ENCODE results near the gene ADGRV1. TPM values are rescaled to one million over a fixed set of nuclear protein-coding genes. Genes with fewer than 3 reads are reported as not detected.

Gene ADGRV1
- total RNA-seq, 1 experiment from 2014 or later: 64.8 TPM

- H2BK5ac ChIP-seq (ENCODE audit: insufficient read length, low read length): no peak overlapping the region
- H4K5ac ChIP-seq (ENCODE audit: insufficient read length, low read depth, low read length): no peak overlapping the region
- H3K9ac ChIP-seq (ENCODE audit: extremely low read depth, insufficient read length, low read length): no peak overlapping the region
- H3K4me3 Mint-ChIP-seq: no peak overlapping the region
- H2AFZ ChIP-seq (ENCODE audit: low read length): no peak overlapping the region
- H4K8ac ChIP-seq (replicated peaks; ENCODE audit: insufficient read length, low read depth, low read length): no peak overlapping the region
- no peak overlapping the region for H2AK5ac ChIP-seq (ENCODE audit: insufficient read length, low read length)
- no peak overlapping the region for H2BK20ac ChIP-seq (ENCODE audit: low read depth, low read length, poor library complexity, severe bottlenecking)
- no peak overlapping the region for H3T11ph ChIP-seq (ENCODE audit: low read length)
- H3K18ac ChIP-seq (ENCODE audit: insufficient read length, low read depth, low read length): no peak overlapping the region
- DNase-seq: no peak
- H2BK12ac ChIP-seq (ENCODE audit: insufficient read length, low read depth, low read length): no peak overlapping the region
- H3K4me1 Mint-ChIP-seq: peaks cover 23% of the 10 kb centered on the region in 2 experiments
- no peak overlapping the region for H2BK15ac ChIP-seq (ENCODE audit: low read depth, low read length)
- no peaks in the 10 kb centered on the region for H3K27me3 ChIP-seq (ENCODE audit: insufficient read depth, low read length)
- no CpG with 5 or more reads among the region's 1 CpG for WGBS (ENCODE audit: extremely low coverage, insufficient read length, low lambda C conversion rate)
- H3K4me2 ChIP-seq (ENCODE audit: insufficient read depth, insufficient read length, low read length): no peak overlapping the region
- H3K56ac ChIP-seq (ENCODE audit: insufficient read length, low read depth, low read length): no peak overlapping the region
- H3K27ac Mint-ChIP-seq: peak overlapping the region; percentile 33 to 85 (median 57); a peak in 6 of 7 replicates
- peaks cover 6 to 13% (median 10%) of the 10 kb centered on the region in 3 experiments; a peak in 6 of 7 replicates for H3K36me3 Mint-ChIP-seq (ENCODE audit: insufficient read depth in 1 of 3, low read depth in 3 of 3)
- no peaks in the 10 kb centered on the region; the same call in 1 of the 2 replicates for H3K79me2 ChIP-seq (ENCODE audit: insufficient read depth, low read length)
- no peaks in the 10 kb centered on the region for H3K79me1 ChIP-seq (ENCODE audit: insufficient read depth, low read depth, low read length, poor library complexity, severe bottlenecking)
- peaks cover 3% of the 10 kb centered on the region; the same call in 1 of the 2 replicates for H3K4me1 ChIP-seq (ENCODE audit: insufficient read depth, low read length)
- TF ChIP-seq, protein P1, sequence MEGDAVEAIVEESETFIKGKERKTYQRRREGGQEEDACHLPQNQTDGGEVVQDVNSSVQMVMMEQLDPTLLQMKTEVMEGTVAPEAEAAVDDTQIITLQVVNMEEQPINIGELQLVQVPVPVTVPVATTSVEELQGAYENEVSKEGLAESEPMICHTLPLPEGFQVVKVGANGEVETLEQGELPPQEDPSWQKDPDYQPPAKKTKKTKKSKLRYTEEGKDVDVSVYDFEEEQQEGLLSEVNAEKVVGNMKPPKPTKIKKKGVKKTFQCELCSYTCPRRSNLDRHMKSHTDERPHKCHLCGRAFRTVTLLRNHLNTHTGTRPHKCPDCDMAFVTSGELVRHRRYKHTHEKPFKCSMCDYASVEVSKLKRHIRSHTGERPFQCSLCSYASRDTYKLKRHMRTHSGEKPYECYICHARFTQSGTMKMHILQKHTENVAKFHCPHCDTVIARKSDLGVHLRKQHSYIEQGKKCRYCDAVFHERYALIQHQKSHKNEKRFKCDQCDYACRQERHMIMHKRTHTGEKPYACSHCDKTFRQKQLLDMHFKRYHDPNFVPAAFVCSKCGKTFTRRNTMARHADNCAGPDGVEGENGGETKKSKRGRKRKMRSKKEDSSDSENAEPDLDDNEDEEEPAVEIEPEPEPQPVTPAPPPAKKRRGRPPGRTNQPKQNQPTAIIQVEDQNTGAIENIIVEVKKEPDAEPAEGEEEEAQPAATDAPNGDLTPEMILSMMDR (conservative IDR thresholded peaks at IDR 0.05): no peak
- no peaks in the 10 kb centered on the region for H4K20me1 ChIP-seq (ENCODE audit: control insufficient read depth, insufficient read depth, insufficient read length)
- H3K4ac ChIP-seq (ENCODE audit: low read depth, low read length): no peak overlapping the region
- H2BK120ac ChIP-seq (ENCODE audit: low read depth, low read length, poor library complexity, severe bottlenecking): no peak overlapping the region
- no peak overlapping the region for H3K14ac ChIP-seq (ENCODE audit: insufficient read depth, low read length)
- H3K23me2 ChIP-seq (ENCODE audit: insufficient read length, low read depth, low read length, poor library complexity, severe bottlenecking): no peaks in the 10 kb centered on the region
- no peak overlapping the region for H3K23ac ChIP-seq (ENCODE audit: insufficient read length, low read depth, low read length)
- H3K9me3 Mint-ChIP-seq: no peaks in the 10 kb centered on the region
- H4K91ac ChIP-seq (ENCODE audit: insufficient read length, low read depth, low read length): no peak overlapping the region
- H3K27ac ChIP-seq (ENCODE audit: insufficient read length, low read depth, low read length): peak overlapping the region; percentile 22
- no peaks in the 10 kb centered on the region for H3K27me3 Mint-ChIP-seq (ENCODE audit: low read depth)
- no peaks in the 10 kb centered on the region for H3K9me3 ChIP-seq (ENCODE audit: control insufficient read depth, low read depth, low read length)
These were observed 54.3 kb downstream of the ADGRV1 start for GRCh38 chr5:90612919-90613318.

All from H9 (cell line).